Stimulated activated CD4-positive, alpha-beta T cell treated with anti-CD3 and anti-CD28 coated beads, TNF-alpha, amount 100 ng/mL, for 1 hour (primary cell): ENCODE results near the gene STAMBP.
A peak's percentile ranks its signal among the peaks of the same experiment; 100 is the strongest.
"Not testable (repeated sequence)": the region's sequence is repeated elsewhere in the genome, so short reads cannot be mapped to it uniquely, and the experiment has no call there.

Experiments
- DNase-seq, 3 donors: peaks; one replicate each; pipeline ENCODE4 v3.0.0-alpha.2; 2020; ENCODE audit warnings: low read depth in 3 of 3, low spot score in 1 of 3

STAMBP gene

GRCh38 chr2:73903949-73904613 is 75.3 kb downstream of the STAMBP start:
- DNase-seq: not testable (repeated sequence)

- DNase-seq: no peak
Observed at GRCh38 chr2:73904952-73905351, 76.2 kb downstream of the STAMBP start.

GRCh38 chr2:73906847-73907505 is 78.2 kb downstream of the STAMBP start:
- DNase-seq: no peak

- peak; percentile 11 to 27 (median 24) for DNase-seq
Observed at GRCh38 chr2:73907840-73908452, 79.2 kb downstream of the STAMBP start.

GRCh38 chr2:73908689-73909652 is 80.2 kb downstream of the STAMBP start:
- no peak for DNase-seq

- DNase-seq: no peak
Observed at GRCh38 chr2:73910873-73911547, 82.2 kb downstream of the STAMBP start.

GRCh38 chr2:73911548-73912208 is 82.9 kb downstream of the STAMBP start:
- no peak for DNase-seq

GRCh38 chr2:73913414-73914054 is 84.8 kb downstream of the STAMBP start:
- no peak for DNase-seq

- no peak for DNase-seq
Observed at GRCh38 chr2:73914667-73915066, 85.9 kb downstream of the STAMBP start.

GRCh38 chr2:73915437-73915993 is 86.8 kb downstream of the STAMBP start:
- no peak for DNase-seq

GRCh38 chr2:73916666-73917065 is 87.9 kb downstream of the STAMBP start:
- no peak for DNase-seq

GRCh38 chr2:73917296-73917695 is 88.5 kb downstream of the STAMBP start:
- no peak for DNase-seq

GRCh38 chr2:73917696-73918207 is 89.0 kb downstream of the STAMBP start:
- no peak for DNase-seq

GRCh38 chr2:73918856-73919255 is 90.1 kb downstream of the STAMBP start:
- no peak for DNase-seq

- DNase-seq: no peak
Observed at GRCh38 chr2:73919596-73920228, 91.0 kb downstream of the STAMBP start.

- no peak for DNase-seq
Observed at GRCh38 chr2:73920577-73921545, 92.1 kb downstream of the STAMBP start.

GRCh38 chr2:73921581-73921980 is 92.8 kb downstream of the STAMBP start:
- DNase-seq: no peak

GRCh38 chr2:73922681-73923080 is 93.9 kb downstream of the STAMBP start:
- no peak for DNase-seq
